ENCODE measurements around the gene EFEMP2. TPM values are rescaled to one million over a fixed set of nuclear protein-coding genes. Genes with fewer than 3 reads are reported as not detected.
A peak's percentile ranks its signal among the peaks of the same experiment; 100 is the strongest.

Gene EFEMP2
- total RNA-seq, 2 donors from 2014 or later: 9.6 to 22.5 TPM

- Histone ChIP-seq H3K36me3 (no peaks in the 10 kb centered on the region), H3K27ac (peak overlapping the region; percentile 93), H3K27me3 (no peaks in the 10 kb centered on the region), H3K9ac (ENCODE audit: low read depth in 2 of 2, low read length in 2 of 2) (peak overlapping the region; percentile 87 to 94), H3K9me3 (no peaks in the 10 kb centered on the region), H3K4me1 (peaks cover 5% of the 10 kb centered on the region), H3K4me3 (peak overlapping the region; percentile 66)
- TF ChIP-seq CTCF (IDR thresholded peaks at IDR 0.05): peak; percentile 5
- intact Hi-C loops (cut with DNase I): no loop called here
- DNase-seq: no peak
Observed at GRCh38 chr11:65891219-65892136, 18.9 kb upstream of the EFEMP2 start.

GRCh38 chr11:65890324-65891218 lies 18.0 kb upstream of the EFEMP2 start, which contains the start of gene CCDC85B:
Gene CCDC85B, plus strand, starts transcription at chr11:65890673. Its CDS starts 111 bp downstream, at chr11:65890784.
- Histone ChIP-seq H3K4me1 (peaks cover 5% of the 10 kb centered on the region), H3K9ac (ENCODE audit: low read depth in 2 of 2, low read length in 2 of 2) (peak within 1 kb of the TSS; percentile 87 to 94), H3K27ac (peak within 1 kb of the TSS; percentile 93), H3K9me3 (no peaks in the 10 kb centered on the region), H3K27me3 (no peaks in the 10 kb centered on the region), H3K36me3 (no peaks in the 10 kb centered on the region), H3K4me3 (peak within 1 kb of the TSS; percentile 66)
- no peak for TF ChIP-seq CTCF (IDR thresholded peaks at IDR 0.05)
- intact Hi-C loops (cut with DNase I): no loop called here
- peak; percentile 99 for DNase-seq

- Histone ChIP-seq H3K27me3 (no peaks in the 10 kb centered on the region), H3K4me1 (peaks cover 5% of the 10 kb centered on the region), H3K36me3 (peaks cover 7% of the 10 kb centered on the region), H3K9me3 (no peaks in the 10 kb centered on the region), H3K9ac (ENCODE audit: low read depth in 2 of 2, low read length in 2 of 2) (peak within 1 kb of the TSS; percentile 76 to 91), H3K27ac (peak within 1 kb of the TSS; percentile 93), H3K4me3 (peak within 1 kb of the TSS; percentile 76)
- intact Hi-C loops (cut with DNase I): loop anchor here (5.0 kb wide), 1 partner anchor 99 kb away; no protein-coding TSS in a partner anchor
- peak; percentile 79 for TF ChIP-seq CTCF (IDR thresholded peaks at IDR 0.05)
- DNase-seq: peak; percentile 99
Observed at GRCh38 chr11:65888163-65888814, 15.7 kb upstream of the EFEMP2 start, which contains the start of gene FIBP. Gene FIBP, minus strand, starts transcription at chr11:65888471. Its CDS starts 53 bp downstream, at chr11:65888418.

GRCh38 chr11:65887723-65888162 lies 15.1 kb upstream of the EFEMP2 start:
- Histone ChIP-seq H3K9me3 (no peaks in the 10 kb centered on the region), H3K27ac (peak overlapping the region; percentile 93), H3K4me3 (peak overlapping the region; percentile 76), H3K9ac (ENCODE audit: low read depth in 2 of 2, low read length in 2 of 2) (peak overlapping the region; percentile 75 to 91), H3K27me3 (no peaks in the 10 kb centered on the region), H3K36me3 (peaks cover 7% of the 10 kb centered on the region), H3K4me1 (peaks cover 5% of the 10 kb centered on the region)
- no peak for TF ChIP-seq CTCF (IDR thresholded peaks at IDR 0.05)
- no peak for DNase-seq
- intact Hi-C loops (cut with DNase I): loop anchor here (5.0 kb wide), 1 partner anchor 100 kb away; no protein-coding TSS in a partner anchor
